Neural cell (in vitro differentiated cells): ENCODE results near the gene HCFC2.

Experiments
- CTCF ChIP-seq: fragments of 450-650 bp; IDR thresholded peaks from 2 replicates; pipeline ENCODE4 v1.5.1; 2014; ENCODE audit warnings: antibody characterized with exemption, mild to moderate bottlenecking, moderate library complexity; ENCODE audit not compliant: poor library complexity, severe bottlenecking
- EZH2 ChIP-seq: fragments of 200-600, 300-800 bp; shearing (Covaris generic), sonication (generic); IDR thresholded peaks from 2 replicates; pipeline ENCODE4 v1.6.1; 2014; ENCODE audit warnings: antibody characterized with exemption, low read length, borderline replicate concordance, mild to moderate bottlenecking; ENCODE audit not compliant: insufficient read depth, poor library complexity, severe bottlenecking
- SMC3 ChIP-seq: fragments of 450-650 bp; conservative IDR thresholded peaks from 2 replicates; pipeline ENCODE4 v1.6.1; 2014; ENCODE audit warnings: antibody characterized with exemption, mild to moderate bottlenecking, moderate library complexity; ENCODE audit not compliant: poor library complexity
- TF ChIP-seq, protein P1 (sequence below): IDR thresholded peaks from 2 replicates; pipeline ENCODE4 v1.6.1; 2012; ENCODE audit warnings: borderline replicate concordance

DNA sequence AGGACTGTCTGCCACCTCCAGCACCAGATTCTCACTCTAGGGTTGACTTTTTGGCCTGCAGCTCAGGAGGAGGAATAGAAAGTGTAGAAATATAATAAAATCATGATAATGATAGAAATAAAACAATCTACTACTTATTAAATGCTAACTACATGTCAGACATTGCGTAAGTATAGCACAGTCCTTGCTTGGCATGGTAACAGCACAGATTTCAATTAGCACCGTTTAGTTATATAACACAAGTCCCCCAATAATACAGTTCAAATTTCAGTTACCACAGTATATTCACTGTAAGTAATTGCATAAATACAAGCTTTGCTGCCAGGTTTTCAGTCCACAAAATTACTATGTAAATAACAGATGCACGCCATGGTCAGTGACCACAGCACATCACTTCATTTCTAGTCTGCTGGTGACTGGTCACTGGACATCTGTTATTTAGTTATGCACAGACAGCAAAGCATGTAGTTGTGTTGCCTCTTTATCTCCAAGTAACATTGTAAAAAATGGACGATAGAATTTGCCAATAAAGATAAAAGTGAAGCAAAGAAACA lies 7.8 kb upstream of the HCFC2 start:
- TF ChIP-seq CTCF (no peak), EZH2 (no peak), SMC3 (no peak)
- TF ChIP-seq, protein P1, sequence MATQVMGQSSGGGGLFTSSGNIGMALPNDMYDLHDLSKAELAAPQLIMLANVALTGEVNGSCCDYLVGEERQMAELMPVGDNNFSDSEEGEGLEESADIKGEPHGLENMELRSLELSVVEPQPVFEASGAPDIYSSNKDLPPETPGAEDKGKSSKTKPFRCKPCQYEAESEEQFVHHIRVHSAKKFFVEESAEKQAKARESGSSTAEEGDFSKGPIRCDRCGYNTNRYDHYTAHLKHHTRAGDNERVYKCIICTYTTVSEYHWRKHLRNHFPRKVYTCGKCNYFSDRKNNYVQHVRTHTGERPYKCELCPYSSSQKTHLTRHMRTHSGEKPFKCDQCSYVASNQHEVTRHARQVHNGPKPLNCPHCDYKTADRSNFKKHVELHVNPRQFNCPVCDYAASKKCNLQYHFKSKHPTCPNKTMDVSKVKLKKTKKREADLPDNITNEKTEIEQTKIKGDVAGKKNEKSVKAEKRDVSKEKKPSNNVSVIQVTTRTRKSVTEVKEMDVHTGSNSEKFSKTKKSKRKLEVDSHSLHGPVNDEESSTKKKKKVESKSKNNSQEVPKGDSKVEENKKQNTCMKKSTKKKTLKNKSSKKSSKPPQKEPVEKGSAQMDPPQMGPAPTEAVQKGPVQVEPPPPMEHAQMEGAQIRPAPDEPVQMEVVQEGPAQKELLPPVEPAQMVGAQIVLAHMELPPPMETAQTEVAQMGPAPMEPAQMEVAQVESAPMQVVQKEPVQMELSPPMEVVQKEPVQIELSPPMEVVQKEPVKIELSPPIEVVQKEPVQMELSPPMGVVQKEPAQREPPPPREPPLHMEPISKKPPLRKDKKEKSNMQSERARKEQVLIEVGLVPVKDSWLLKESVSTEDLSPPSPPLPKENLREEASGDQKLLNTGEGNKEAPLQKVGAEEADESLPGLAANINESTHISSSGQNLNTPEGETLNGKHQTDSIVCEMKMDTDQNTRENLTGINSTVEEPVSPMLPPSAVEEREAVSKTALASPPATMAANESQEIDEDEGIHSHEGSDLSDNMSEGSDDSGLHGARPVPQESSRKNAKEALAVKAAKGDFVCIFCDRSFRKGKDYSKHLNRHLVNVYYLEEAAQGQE: no peak
